Transverse colon (tissue), 4 donors: ENCODE data around the gene RCC2. TPM values are rescaled to one million over a fixed set of nuclear protein-coding genes. Genes with fewer than 3 reads are reported as not detected.
"Not testable (repeated sequence)": the region's sequence is repeated elsewhere in the genome, so short reads cannot be mapped to it uniquely, and the experiment has no call there.

Experiments used
- DNase-seq: peaks from one replicate; pipeline ENCODE4 v3.0.0-alpha.2; 2019
- H3K27ac ChIP-seq, 4 donors: fragments of 200-600 bp; sonication (generic); 2 replicates each; pipeline ENCODE4 v1.5.1; 2016 to 2018; ENCODE audit warnings: inconsistent platforms in 4 of 4
- H3K27me3 ChIP-seq: fragments of 200-600 bp; sonication (generic); 2 replicates; pipeline ENCODE4 v1.5.1; 2017; ENCODE audit warnings: inconsistent platforms
- H3K36me3 ChIP-seq, 4 donors: fragments of 200-600 bp; sonication (generic); 2 replicates each; pipeline ENCODE4 v1.5.1; 2017 to 2019; ENCODE audit warnings: inconsistent platforms in 4 of 4
- H3K4me1 ChIP-seq, 4 donors: fragments of 200-600 bp; sonication (generic); 2 replicates each; pipeline ENCODE4 v1.5.1; 2017 to 2020; ENCODE audit warnings: inconsistent platforms in 4 of 4
- H3K4me3 ChIP-seq, 4 donors: fragments of 200-600 bp; sonication (generic); 1 replicate in 1 of 4; 2 replicates in 3 of 4; pipeline versions ENCODE4 v1.5.1 to v1.6.1; 2017 to 2019; ENCODE audit warnings: inconsistent platforms in 4 of 4
- H3K9me3 ChIP-seq, 2 donors: fragments of 200-600 bp; sonication (generic); 2 replicates each; pipeline ENCODE4 v1.5.1; 2017 to 2019; ENCODE audit warnings: inconsistent platforms in 2 of 2
- EP300 ChIP-seq: sonication (generic); formaldehyde crosslinking; IDR thresholded peaks from one replicate; pipeline ENCODE4 v1.6.1; 2017; ENCODE audit warnings: antibody characterized with exemption, low read depth
- POLR2A ChIP-seq: fragments of 450-650 bp; IDR thresholded peaks from one replicate; pipeline ENCODE4 v1.6.1; 2016; ENCODE audit warnings: antibody characterized with exemption, mild to moderate bottlenecking, moderate library complexity
- POLR2AphosphoS5 ChIP-seq, 3 donors: sonication (generic); formaldehyde crosslinking; IDR thresholded peaks; one replicate each; pipeline ENCODE4 v1.6.1; 2016; ENCODE audit warnings: antibody characterized with exemption in 3 of 3
- WGBS, 2 donors: methylation state at CpG; one replicate each; pipeline ENCODE4 v1.1.5; 2018; ENCODE audit warnings: low coverage in 1 of 2; 5-methylcytosine and 5-hydroxymethylcytosine counted together
- in situ Hi-C, 4 donors: fragments of 200-750 bp; cut with MboI; loops; one replicate each; pipeline versions ENCODE4 v1.15.0 to v1.15.1; 2017; ENCODE audit warnings: low sequenced_read_pairs in 3 of 4, low pct_ligation_motif_present in 1 of 4, low pct_unique_long_range_greater_than_20kb in 1 of 4
- intact Hi-C: fragments of 100-400 bp; cut with DNase I; formaldehyde crosslinking; loops from one replicate; pipeline ENCODE4 v1.15.1; 2023; ENCODE audit warnings: low total_unique reads
- total RNA-seq, 4 donors: library from RNA; depleted of rRNA; stranded (reverse); fragments of >200 nt; gene quantifications; one replicate each; pipeline ENCODE4 v1.1.0, GENCODE V29; 2016
- TF ChIP-seq, protein P1 (sequence below), 5 experiments: fragments of 200-600 bp in 3 of 5; fragments of 450-650 bp in 2 of 5; sonication (generic) in 3 of 5; IDR thresholded peaks; 1 replicate in 2 of 5; 2 replicates in 3 of 5; pipeline ENCODE4 v1.5.1; 2016 to 2017; ENCODE audit warnings: antibody characterized with exemption in 5 of 5, inconsistent platforms in 3 of 5, mild to moderate bottlenecking in 2 of 5, moderate library complexity in 1 of 5

Gene RCC2
- total RNA-seq, 4 donors from 2014 or later, result 22.0 to 82.2 (median 25.3) TPM

DNA sequence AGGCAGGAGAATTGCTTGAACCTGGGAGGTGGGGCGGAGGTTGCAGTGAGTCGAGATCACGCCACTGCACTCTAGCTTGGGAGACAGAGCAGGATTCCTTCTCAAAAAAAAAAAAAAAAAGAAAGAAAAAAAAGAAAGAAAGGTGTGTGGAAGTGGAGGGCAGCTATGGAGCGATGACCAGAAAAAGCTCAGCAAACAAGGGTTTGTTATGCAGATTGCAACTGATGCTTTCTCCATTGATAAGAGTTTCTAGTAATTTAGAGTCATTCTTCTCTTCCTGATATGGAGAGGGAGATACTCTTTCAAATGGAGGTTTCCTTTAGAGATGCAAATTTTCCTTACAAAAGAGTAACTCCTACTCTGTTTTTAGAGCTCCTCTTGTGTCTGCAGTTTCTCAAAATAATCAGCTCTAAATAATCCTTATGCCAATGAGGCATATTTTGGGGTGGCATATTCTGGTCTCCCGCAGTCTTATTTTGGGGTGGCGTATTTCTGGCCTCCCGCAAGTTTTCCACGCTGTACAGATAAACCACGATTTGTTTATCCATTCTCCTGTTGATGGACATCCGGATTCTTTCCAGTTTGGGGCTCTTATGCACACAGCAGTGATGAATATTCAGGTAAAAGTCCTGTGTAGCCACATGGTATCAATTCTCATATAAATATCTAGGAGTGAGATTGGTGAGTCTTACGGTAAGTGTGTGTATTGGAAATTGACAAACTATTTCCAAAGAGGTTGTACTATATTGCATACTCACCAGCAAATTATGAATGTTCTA, 30.7 kb upstream of the RCC2 start:
- no peak for DNase-seq
- Histone ChIP-seq H3K9me3 (no peaks in the 10 kb centered on the region), H3K27ac (no peak overlapping the region), H3K27me3 (peaks cover 15% of the 10 kb centered on the region), H3K36me3 (no peaks in the 10 kb centered on the region), H3K4me1 (no peaks in the 10 kb centered on the region), H3K4me3 (no peak overlapping the region)
- 70 to 76% methylated on average over 8 to 11 of the region's 11 CpGs for WGBS, 2 donors
- in situ Hi-C loops, result no loop called here
- intact Hi-C loops, result no loop called here
- TF ChIP-seq, protein P1, sequence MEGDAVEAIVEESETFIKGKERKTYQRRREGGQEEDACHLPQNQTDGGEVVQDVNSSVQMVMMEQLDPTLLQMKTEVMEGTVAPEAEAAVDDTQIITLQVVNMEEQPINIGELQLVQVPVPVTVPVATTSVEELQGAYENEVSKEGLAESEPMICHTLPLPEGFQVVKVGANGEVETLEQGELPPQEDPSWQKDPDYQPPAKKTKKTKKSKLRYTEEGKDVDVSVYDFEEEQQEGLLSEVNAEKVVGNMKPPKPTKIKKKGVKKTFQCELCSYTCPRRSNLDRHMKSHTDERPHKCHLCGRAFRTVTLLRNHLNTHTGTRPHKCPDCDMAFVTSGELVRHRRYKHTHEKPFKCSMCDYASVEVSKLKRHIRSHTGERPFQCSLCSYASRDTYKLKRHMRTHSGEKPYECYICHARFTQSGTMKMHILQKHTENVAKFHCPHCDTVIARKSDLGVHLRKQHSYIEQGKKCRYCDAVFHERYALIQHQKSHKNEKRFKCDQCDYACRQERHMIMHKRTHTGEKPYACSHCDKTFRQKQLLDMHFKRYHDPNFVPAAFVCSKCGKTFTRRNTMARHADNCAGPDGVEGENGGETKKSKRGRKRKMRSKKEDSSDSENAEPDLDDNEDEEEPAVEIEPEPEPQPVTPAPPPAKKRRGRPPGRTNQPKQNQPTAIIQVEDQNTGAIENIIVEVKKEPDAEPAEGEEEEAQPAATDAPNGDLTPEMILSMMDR (IDR thresholded peaks at IDR 0.05), result no peak
- TF ChIP-seq POLR2A, result no peak
- TF ChIP-seq POLR2AphosphoS5 (IDR thresholded peaks at IDR 0.05), result no peak
- no peak for TF ChIP-seq EP300

DNA sequence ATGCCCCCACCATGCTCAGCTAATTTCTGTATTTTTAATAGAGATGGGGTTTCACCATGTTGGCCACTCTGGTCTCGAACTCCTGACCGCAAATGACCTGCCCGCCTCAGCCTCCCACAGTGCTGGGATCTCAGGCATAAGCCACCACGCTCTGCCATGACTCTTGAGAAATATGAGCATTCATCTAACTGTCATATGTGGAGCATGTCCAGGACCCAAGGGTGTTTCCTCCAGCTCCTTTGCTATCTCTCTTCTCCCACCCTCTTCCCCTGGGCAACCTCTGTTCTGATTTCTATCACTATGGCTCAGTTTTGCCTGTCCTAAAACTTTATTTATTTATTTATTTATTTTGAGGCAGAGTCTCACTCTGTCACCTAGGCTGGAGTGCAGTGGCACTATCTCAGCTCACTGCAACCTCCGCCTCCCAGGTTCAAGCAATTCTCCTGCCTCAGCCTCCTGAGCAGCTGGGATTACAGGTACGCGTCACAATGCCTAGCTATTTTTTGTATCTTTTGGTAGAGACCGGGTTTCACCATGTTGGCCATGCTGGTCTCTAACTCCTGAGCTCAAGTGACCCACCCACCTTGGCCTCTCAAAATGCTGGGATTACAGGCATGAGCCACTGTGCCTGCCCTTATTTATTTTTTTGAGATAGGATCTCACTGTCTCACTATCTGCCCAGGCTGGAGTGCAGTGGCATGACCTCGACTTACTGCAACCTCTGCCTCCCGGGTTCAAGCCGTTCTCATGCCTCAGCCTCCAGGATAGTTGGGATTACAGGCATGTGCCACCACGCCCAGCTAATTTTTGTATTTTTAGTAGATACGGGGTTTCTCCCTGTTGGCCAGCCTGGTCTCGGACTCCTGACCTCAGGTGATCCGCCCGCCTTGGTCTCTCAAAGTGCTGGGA, 29.1 kb upstream of the RCC2 start:
- H3K4me3 ChIP-seq, intact Hi-C loops, H3K4me1 ChIP-seq, H3K9me3 ChIP-seq, H3K36me3 ChIP-seq, H3K27ac ChIP-seq, DNase-seq, in situ Hi-C loops: not testable (repeated sequence)
- peaks cover 15% of the 10 kb centered on the region for H3K27me3 ChIP-seq
- 85 to 94% methylated on average over 7 to 16 of the region's 16 CpGs for WGBS, 2 donors

DNA sequence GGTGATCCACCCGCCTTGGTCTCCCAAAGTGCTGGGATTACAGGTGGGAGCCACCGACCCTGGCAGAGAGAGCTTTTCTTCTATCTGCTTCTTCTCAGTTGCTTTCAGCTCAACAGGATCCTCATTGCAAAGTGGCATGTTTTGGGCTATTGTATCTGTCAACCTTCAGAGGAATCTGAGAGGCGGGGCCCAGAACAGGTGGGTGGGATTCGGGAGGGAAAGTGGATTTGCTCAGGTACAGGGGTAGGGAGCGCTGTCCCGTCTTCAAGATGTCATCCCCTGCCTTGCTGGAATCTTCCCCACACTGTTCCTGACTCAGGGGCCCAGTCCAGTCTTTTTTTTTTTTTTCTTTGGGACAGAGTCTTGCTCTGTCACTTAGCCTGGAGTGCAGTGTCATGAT, 26.9 kb upstream of the RCC2 start:
- no peak overlapping the region for H3K4me3 ChIP-seq
- no peaks in the 10 kb centered on the region for H3K4me1 ChIP-seq
- H3K27me3 ChIP-seq, result peaks cover 15% of the 10 kb centered on the region
- no peaks in the 10 kb centered on the region for H3K36me3 ChIP-seq
- in situ Hi-C loops (no loop called here), intact Hi-C loops (no loop called here)
- no peak overlapping the region for H3K27ac ChIP-seq
- DNase-seq, result no peak
- 82% methylated on average over 6 of the region's 6 CpGs; no CpG with 5 or more reads in 1 of the 2 donors for WGBS, 2 donors
- TF ChIP-seq POLR2AphosphoS5 (IDR thresholded peaks at IDR 0.05) (no peak), POLR2A (no peak), EP300 (no peak)
- TF ChIP-seq, protein P1 (IDR thresholded peaks at IDR 0.05), result no peak
- no peaks in the 10 kb centered on the region for H3K9me3 ChIP-seq

DNA sequence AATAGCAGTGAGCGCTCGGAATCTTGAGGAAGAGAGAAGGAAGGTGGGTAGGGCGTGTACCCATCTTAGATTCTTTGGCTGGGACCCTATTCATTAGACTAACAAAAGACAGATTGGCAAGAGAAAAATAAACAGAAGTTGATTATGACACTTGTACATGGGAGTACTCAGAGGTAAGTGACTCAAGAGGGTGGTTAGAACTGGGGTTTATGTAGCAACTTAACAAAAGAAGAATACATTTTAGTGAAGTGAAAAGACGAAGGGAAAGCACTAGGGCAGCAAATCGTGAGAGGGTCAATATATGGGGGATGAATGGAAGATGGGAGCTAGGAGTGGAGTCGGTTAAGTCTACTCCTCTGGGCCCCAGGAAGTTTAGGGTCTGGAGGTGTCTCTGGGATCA, 25.8 kb upstream of the RCC2 start:
- TF ChIP-seq POLR2A, result no peak
- TF ChIP-seq, protein P1 (IDR thresholded peaks at IDR 0.05), result no peak
- no peak for TF ChIP-seq EP300
- no peak for TF ChIP-seq POLR2AphosphoS5 (IDR thresholded peaks at IDR 0.05)
- no peak overlapping the region for H3K4me3 ChIP-seq
- in situ Hi-C loops, result no loop called here
- intact Hi-C loops, result no loop called here
- H3K4me1 ChIP-seq, result no peaks in the 10 kb centered on the region
- H3K27me3 ChIP-seq, result peaks cover 22% of the 10 kb centered on the region
- H3K36me3 ChIP-seq, result no peaks in the 10 kb centered on the region
- no peaks in the 10 kb centered on the region for H3K9me3 ChIP-seq
- H3K27ac ChIP-seq, result no peak overlapping the region
- DNase-seq, result no peak
- WGBS, 2 donors, result 74 to 81% methylated on average over 3 to 6 of the region's 6 CpGs
